HEK293 (cell line): Measurements from ENCODE around the gene PRDX2.

Experiments used
- ATF2 ChIP-seq: fragments of 450-650 bp; formaldehyde crosslinking; IDR thresholded peaks from 2 replicates; pipeline ENCODE4 v1.5.1; 2016; ENCODE audit warnings: missing biosample characterization, missing genetic modification characterization, low read depth
- BCL11B ChIP-seq: fragments of 450-650 bp; formaldehyde crosslinking; IDR thresholded peaks from 2 replicates; pipeline ENCODE4 v1.5.1; 2016; ENCODE audit warnings: low read depth, missing biosample characterization, missing genetic modification characterization
- KLF17 ChIP-seq: fragments of 450-650 bp; formaldehyde crosslinking; IDR thresholded peaks from 2 replicates; pipeline ENCODE4 v1.5.1; 2016; ENCODE audit warnings: missing biosample characterization, missing genetic modification characterization
- KLF9 ChIP-seq: fragments of 450-650 bp; formaldehyde crosslinking; IDR thresholded peaks from 2 replicates; pipeline ENCODE4 v1.5.1; 2016; ENCODE audit warnings: missing biosample characterization, missing genetic modification characterization, low read depth
- SETDB1 ChIP-seq: IDR thresholded peaks from one replicate; pipeline ENCODE4 v1.6.1; 2017; ENCODE audit warnings: mild to moderate bottlenecking, low read length, moderate library complexity, mixed read lengths; ENCODE audit not compliant: insufficient read length
- TCF7L2 ChIP-seq: IDR thresholded peaks from 2 replicates; pipeline ENCODE4 v1.6.1; 2011; ENCODE audit warnings: low read depth, mild to moderate bottlenecking, inconsistent platforms, low read length, moderate library complexity, borderline replicate concordance
- ZBTB26 ChIP-seq: fragments of 450-650 bp; formaldehyde crosslinking; optimal IDR thresholded peaks from 2 replicates; pipeline ENCODE3; 2016; ENCODE audit warnings: missing biosample characterization, mild to moderate bottlenecking, missing genetic modification characterization
- ZNF221 ChIP-seq: fragments of 450-650 bp; formaldehyde crosslinking; IDR thresholded peaks from 2 replicates; pipeline ENCODE4 v1.5.1; 2017; ENCODE audit warnings: missing biosample characterization, missing genetic modification characterization, borderline replicate concordance
- ZNF274 ChIP-seq, 2 experiments: fragments of 200-500 bp in 1 of 2; fragments of 450-650 bp in 1 of 2; sonication (Bioruptor generic) in 1 of 2; formaldehyde crosslinking in 1 of 2; IDR thresholded peaks; 2 replicates each; pipeline versions ENCODE4 v1.5.1 to v1.6.1; 2014 to 2016; ENCODE audit warnings: borderline replicate concordance in 1 of 2, inconsistent platforms in 1 of 2, low read length in 1 of 2, missing biosample characterization in 1 of 2, missing genetic modification characterization in 1 of 2
- ZNF660 ChIP-seq: fragments of 450-650 bp; IDR thresholded peaks from 2 replicates; pipeline ENCODE4 v1.5.1; 2018; ENCODE audit warnings: missing biosample characterization, mild to moderate bottlenecking, missing genetic modification characterization
- TF ChIP-seq, protein P1 (sequence below): fragments of 450-650 bp; formaldehyde crosslinking; IDR thresholded peaks from 2 replicates; pipeline ENCODE4 v1.5.1; 2016; ENCODE audit warnings: missing biosample characterization, missing genetic modification characterization
- TF ChIP-seq, protein P2 (sequence below): fragments of 450-650 bp; formaldehyde crosslinking; IDR thresholded peaks from 2 replicates; pipeline ENCODE4 v1.5.1; 2016; ENCODE audit warnings: missing biosample characterization, missing genetic modification characterization
- TF ChIP-seq, protein P3 (sequence below): fragments of 450-650 bp; formaldehyde crosslinking; IDR thresholded peaks from 2 replicates; pipeline ENCODE4; 2016; ENCODE audit warnings: missing biosample characterization, missing genetic modification characterization
- TF ChIP-seq, protein P4 (sequence below): sonication (generic); formaldehyde crosslinking; IDR thresholded peaks from 2 replicates; pipeline ENCODE4 v1.8.1; 2022; ENCODE audit warnings: mild to moderate bottlenecking, moderate library complexity, missing genetic modification reagents

DNA sequence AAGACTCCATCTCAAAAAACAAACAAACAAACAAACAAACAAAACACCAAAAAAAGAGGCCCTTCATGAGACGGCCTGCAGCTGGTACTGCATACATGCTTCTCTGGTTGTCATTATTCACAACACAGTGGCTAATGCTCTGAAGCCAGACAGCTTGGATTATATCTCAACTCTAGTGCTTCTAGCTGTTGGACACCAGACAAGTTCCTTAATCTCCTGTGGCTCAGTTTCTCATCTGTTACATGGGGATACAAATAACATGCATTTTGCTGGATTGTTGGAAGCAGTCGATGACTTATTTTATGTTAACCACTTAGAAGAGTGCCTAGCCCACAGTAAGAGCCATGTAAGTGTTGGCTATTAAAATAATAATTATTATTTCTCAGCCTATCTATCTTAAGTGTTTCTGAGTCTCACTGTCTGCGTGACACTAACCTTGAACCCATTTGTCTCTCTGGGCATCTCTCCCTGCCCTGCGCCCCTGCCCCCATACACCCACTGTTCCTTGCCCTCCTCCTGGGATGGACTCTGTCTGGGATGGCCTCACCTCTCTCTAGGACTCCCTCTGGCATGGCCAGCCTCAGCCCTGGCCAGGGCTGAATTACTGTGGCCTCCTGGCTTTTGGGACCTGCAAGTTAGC lies 13.4 kb downstream of the PRDX2 start:
- TF ChIP-seq, protein P1, sequence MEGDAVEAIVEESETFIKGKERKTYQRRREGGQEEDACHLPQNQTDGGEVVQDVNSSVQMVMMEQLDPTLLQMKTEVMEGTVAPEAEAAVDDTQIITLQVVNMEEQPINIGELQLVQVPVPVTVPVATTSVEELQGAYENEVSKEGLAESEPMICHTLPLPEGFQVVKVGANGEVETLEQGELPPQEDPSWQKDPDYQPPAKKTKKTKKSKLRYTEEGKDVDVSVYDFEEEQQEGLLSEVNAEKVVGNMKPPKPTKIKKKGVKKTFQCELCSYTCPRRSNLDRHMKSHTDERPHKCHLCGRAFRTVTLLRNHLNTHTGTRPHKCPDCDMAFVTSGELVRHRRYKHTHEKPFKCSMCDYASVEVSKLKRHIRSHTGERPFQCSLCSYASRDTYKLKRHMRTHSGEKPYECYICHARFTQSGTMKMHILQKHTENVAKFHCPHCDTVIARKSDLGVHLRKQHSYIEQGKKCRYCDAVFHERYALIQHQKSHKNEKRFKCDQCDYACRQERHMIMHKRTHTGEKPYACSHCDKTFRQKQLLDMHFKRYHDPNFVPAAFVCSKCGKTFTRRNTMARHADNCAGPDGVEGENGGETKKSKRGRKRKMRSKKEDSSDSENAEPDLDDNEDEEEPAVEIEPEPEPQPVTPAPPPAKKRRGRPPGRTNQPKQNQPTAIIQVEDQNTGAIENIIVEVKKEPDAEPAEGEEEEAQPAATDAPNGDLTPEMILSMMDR = no peak
- no peak for TF ChIP-seq ZNF660 (tag by site-specific recombination)
- no peak for TF ChIP-seq ATF2 (tag by site-specific recombination)
- no peak for TF ChIP-seq BCL11B (tag by site-specific recombination)
- no peak for TF ChIP-seq SETDB1
- TF ChIP-seq, protein P2, sequence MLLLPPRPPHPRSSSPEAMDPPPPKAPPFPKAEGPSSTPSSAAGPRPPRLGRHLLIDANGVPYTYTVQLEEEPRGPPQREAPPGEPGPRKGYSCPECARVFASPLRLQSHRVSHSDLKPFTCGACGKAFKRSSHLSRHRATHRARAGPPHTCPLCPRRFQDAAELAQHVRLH (tag by site-specific recombination) = no peak
- TF ChIP-seq, protein P3, sequence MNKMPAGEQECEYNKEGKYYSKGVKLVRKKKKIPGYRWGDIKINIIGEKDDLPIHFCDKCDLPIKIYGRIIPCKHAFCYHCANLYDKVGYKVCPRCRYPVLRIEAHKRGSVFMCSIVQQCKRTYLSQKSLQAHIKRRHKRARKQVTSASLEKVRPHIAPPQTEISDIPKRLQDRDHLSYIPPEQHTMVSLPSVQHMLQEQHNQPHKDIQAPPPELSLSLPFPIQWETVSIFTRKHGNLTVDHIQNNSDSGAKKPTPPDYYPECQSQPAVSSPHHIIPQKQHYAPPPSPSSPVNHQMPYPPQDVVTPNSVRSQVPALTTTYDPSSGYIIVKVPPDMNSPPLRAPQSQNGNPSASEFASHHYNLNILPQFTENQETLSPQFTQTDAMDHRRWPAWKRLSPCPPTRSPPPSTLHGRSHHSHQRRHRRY = no peak
- TF ChIP-seq KLF17 (tag by site-specific recombination) = no peak
- TF ChIP-seq, protein P4, sequence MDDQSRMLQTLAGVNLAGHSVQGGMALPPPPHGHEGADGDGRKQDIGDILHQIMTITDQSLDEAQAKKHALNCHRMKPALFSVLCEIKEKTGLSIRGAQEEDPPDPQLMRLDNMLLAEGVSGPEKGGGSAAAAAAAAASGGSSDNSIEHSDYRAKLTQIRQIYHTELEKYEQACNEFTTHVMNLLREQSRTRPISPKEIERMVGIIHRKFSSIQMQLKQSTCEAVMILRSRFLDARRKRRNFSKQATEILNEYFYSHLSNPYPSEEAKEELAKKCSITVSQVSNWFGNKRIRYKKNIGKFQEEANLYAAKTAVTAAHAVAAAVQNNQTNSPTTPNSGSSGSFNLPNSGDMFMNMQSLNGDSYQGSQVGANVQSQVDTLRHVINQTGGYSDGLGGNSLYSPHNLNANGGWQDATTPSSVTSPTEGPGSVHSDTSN (CRISPR knock-in tag) = no peak
- no peak for TF ChIP-seq ZNF274 (IDR thresholded peaks at IDR 0.05; ENCODE audit: low read length)
- no peak for TF ChIP-seq ZNF274 (tag by site-specific recombination; IDR thresholded peaks at IDR 0.05; ENCODE audit: borderline replicate concordance)
- no peak for TF ChIP-seq TCF7L2
- no peak for TF ChIP-seq KLF9 (tag by site-specific recombination)
- no peak for TF ChIP-seq ZBTB26 (tag by site-specific recombination)
- TF ChIP-seq ZNF221 = no peak
